Neural cell (in vitro differentiated cells): ENCODE data around the gene POMGNT2.
"Not testable (repeated sequence)": the region's sequence is repeated elsewhere in the genome, so short reads cannot be mapped to it uniquely, and the experiment has no call there.

ENCODE experiments used
- EP300 ChIP-seq: fragments of 450-650 bp; conservative IDR thresholded peaks from 2 replicates; pipeline ENCODE4 v1.6.1; 2014; ENCODE audit warnings: antibody characterized with exemption, mild to moderate bottlenecking, moderate library complexity; ENCODE audit not compliant: poor library complexity, severe bottlenecking
- EZH2 ChIP-seq: fragments of 200-600, 300-800 bp; shearing (Covaris generic), sonication (generic); IDR thresholded peaks from 2 replicates; pipeline ENCODE4 v1.6.1; 2014; ENCODE audit warnings: antibody characterized with exemption, low read length, borderline replicate concordance, mild to moderate bottlenecking; ENCODE audit not compliant: insufficient read depth, poor library complexity, severe bottlenecking
- POLR2AphosphoS5 ChIP-seq: IDR thresholded peaks from 2 replicates; pipeline ENCODE4 v1.6.1; 2012
- SMC3 ChIP-seq: fragments of 450-650 bp; conservative IDR thresholded peaks from 2 replicates; pipeline ENCODE4 v1.6.1; 2014; ENCODE audit warnings: antibody characterized with exemption, mild to moderate bottlenecking, moderate library complexity; ENCODE audit not compliant: poor library complexity
- TAF1 ChIP-seq: IDR thresholded peaks from 2 replicates; pipeline ENCODE4 v1.6.1; 2012; ENCODE audit warnings: low read depth
- TF ChIP-seq, protein P1 (sequence below): fragments of 450-650 bp; IDR thresholded peaks from 2 replicates; pipeline ENCODE4 v1.5.1; 2014; ENCODE audit warnings: antibody characterized with exemption, mild to moderate bottlenecking, moderate library complexity; ENCODE audit not compliant: poor library complexity, severe bottlenecking
- TF ChIP-seq, protein P2 (sequence below): IDR thresholded peaks from 2 replicates; pipeline ENCODE4 v1.6.1; 2012; ENCODE audit warnings: borderline replicate concordance

DNA sequence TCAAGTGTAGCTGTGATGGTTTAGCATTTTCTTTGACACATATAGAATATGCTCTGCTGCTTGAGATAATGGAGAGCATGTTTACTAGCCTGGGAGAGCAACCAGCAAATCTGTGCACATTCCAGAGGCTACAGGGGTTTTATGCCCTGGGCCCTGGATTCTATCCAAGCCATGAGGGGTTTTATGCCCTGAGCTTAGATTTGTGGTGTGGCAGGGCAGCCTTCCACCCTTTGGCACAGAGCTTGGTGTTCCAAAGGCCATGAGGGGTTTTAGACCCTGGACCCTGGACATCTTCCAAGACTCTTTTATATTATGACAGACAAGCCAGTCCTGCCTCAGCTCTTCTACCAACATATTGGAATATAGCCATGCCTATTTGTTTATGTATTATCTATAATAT is 60.8 kb downstream of the POMGNT2 start:
- TF ChIP-seq, protein P1, sequence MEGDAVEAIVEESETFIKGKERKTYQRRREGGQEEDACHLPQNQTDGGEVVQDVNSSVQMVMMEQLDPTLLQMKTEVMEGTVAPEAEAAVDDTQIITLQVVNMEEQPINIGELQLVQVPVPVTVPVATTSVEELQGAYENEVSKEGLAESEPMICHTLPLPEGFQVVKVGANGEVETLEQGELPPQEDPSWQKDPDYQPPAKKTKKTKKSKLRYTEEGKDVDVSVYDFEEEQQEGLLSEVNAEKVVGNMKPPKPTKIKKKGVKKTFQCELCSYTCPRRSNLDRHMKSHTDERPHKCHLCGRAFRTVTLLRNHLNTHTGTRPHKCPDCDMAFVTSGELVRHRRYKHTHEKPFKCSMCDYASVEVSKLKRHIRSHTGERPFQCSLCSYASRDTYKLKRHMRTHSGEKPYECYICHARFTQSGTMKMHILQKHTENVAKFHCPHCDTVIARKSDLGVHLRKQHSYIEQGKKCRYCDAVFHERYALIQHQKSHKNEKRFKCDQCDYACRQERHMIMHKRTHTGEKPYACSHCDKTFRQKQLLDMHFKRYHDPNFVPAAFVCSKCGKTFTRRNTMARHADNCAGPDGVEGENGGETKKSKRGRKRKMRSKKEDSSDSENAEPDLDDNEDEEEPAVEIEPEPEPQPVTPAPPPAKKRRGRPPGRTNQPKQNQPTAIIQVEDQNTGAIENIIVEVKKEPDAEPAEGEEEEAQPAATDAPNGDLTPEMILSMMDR, result not testable (repeated sequence)
- not testable (repeated sequence) for TF ChIP-seq EZH2, EP300, SMC3, TAF1, POLR2AphosphoS5
- TF ChIP-seq, protein P2, sequence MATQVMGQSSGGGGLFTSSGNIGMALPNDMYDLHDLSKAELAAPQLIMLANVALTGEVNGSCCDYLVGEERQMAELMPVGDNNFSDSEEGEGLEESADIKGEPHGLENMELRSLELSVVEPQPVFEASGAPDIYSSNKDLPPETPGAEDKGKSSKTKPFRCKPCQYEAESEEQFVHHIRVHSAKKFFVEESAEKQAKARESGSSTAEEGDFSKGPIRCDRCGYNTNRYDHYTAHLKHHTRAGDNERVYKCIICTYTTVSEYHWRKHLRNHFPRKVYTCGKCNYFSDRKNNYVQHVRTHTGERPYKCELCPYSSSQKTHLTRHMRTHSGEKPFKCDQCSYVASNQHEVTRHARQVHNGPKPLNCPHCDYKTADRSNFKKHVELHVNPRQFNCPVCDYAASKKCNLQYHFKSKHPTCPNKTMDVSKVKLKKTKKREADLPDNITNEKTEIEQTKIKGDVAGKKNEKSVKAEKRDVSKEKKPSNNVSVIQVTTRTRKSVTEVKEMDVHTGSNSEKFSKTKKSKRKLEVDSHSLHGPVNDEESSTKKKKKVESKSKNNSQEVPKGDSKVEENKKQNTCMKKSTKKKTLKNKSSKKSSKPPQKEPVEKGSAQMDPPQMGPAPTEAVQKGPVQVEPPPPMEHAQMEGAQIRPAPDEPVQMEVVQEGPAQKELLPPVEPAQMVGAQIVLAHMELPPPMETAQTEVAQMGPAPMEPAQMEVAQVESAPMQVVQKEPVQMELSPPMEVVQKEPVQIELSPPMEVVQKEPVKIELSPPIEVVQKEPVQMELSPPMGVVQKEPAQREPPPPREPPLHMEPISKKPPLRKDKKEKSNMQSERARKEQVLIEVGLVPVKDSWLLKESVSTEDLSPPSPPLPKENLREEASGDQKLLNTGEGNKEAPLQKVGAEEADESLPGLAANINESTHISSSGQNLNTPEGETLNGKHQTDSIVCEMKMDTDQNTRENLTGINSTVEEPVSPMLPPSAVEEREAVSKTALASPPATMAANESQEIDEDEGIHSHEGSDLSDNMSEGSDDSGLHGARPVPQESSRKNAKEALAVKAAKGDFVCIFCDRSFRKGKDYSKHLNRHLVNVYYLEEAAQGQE, result not testable (repeated sequence)
